Rectal smooth muscle tissue (tissue), 1 donor: ENCODE measurements around the gene NUP35.
"Not testable (repeated sequence)": the region's sequence is repeated elsewhere in the genome, so short reads cannot be mapped to it uniquely, and the experiment has no call there.

Experiments
- H3K27ac ChIP-seq: one replicate; pipeline ENCODE4 v1.7.0; 2013; ENCODE audit warnings: low read depth, low read length, inconsistent platforms
- H3K27me3 ChIP-seq: one replicate; pipeline ENCODE4 v1.7.0; 2013; ENCODE audit warnings: low read length; ENCODE audit not compliant: control insufficient read depth, insufficient read depth
- H3K36me3 ChIP-seq: one replicate; pipeline ENCODE4 v1.7.0; 2013; ENCODE audit warnings: low read length; ENCODE audit not compliant: control insufficient read depth, insufficient read depth
- H3K4me1 ChIP-seq: one replicate; pipeline ENCODE4 v1.7.0; 2013; ENCODE audit warnings: low read length; ENCODE audit not compliant: control insufficient read depth, insufficient read depth
- H3K4me3 ChIP-seq: one replicate; pipeline ENCODE4 v1.7.0; 2013; ENCODE audit warnings: low read length
- H3K9ac ChIP-seq: one replicate; pipeline ENCODE4 v1.7.0; 2013; ENCODE audit warnings: low read length

NUP35 gene

GRCh38 chr2:183154772-183155171 is 30.5 kb downstream of the NUP35 start:
- H3K27ac ChIP-seq, H3K36me3 ChIP-seq: not testable (repeated sequence)

GRCh38 chr2:183157131-183157530 is 32.9 kb downstream of the NUP35 start:
- H3K27me3 ChIP-seq = no peaks in the 10 kb centered on the region
- no peaks in the 10 kb centered on the region for H3K4me1 ChIP-seq
- no peak overlapping the region for H3K4me3 ChIP-seq
- no peak overlapping the region for H3K9ac ChIP-seq
- H3K36me3 ChIP-seq = peaks cover 2% of the 10 kb centered on the region
- H3K27ac ChIP-seq = no peak overlapping the region

More at GRCh38 chr2:183154772-183155171, 30.5 kb downstream of the NUP35 start:
- H3K27me3 ChIP-seq, H3K9ac ChIP-seq, H3K4me1 ChIP-seq, H3K4me3 ChIP-seq: not testable (repeated sequence)

DNA sequence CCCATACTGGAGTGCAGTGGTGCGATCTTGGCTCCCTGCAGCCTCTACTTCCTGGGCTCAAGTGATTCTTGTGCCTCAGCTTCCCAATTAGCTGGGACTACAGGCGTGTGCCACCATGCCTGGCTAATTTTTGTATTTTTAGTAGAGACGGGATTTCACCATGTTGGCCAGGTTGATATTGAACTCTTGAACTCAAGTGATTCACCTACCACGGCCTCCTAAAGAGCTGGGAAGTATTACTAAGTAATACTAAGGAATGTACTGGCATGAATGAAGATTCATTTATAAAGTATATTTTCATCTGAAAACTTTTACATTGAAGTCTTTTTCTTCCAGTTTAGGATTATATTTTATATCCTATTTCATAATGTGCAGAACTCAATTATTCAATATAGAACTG is 38.1 kb downstream of the NUP35 start:
- Histone ChIP-seq H3K4me1 (no peaks in the 10 kb centered on the region), H3K9ac (no peak overlapping the region), H3K27me3 (no peaks in the 10 kb centered on the region), H3K36me3 (peaks cover 6% of the 10 kb centered on the region), H3K27ac (no peak overlapping the region), H3K4me3 (no peak overlapping the region)

DNA sequence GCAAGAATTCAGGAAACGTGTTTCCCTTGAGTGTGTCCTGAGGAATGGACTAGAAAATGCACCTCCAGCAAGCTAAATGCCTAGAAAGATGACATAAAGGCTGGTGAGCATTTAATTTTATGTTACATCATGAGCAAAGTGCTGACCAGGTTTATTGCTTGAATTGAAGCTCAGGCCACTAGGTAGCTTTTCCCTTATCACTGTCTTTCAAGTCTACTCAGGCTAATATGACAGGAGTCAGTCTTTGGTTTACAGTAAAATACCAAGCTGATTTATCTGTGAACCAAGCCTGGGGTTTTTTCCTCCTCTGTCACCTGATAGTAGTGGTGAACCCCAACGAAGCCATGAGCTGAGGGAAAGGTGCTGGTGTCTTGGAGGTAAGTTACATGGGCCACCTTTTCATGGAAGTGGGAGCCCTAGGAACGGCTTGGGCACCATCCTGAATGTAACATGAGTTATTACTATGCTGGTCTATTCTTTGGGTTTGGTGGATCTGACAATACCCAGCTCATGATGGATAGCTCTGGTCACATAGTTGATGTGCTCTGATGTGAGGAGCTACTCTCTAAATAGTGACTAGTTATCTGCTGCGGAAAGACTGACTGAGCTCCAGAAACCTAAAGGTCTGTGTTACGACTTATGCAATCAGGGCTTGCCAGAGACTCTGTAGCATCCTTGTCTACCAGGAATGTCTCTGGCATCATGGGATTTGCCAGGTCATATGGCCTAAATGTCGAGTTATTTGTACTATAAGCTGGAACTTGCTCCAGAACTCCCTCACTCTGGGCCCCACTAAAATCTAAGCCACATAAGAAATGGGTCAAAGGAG is 39.8 kb downstream of the NUP35 start:
- no peak overlapping the region for H3K4me3 ChIP-seq
- H3K27ac ChIP-seq = no peak overlapping the region
- H3K4me1 ChIP-seq = no peaks in the 10 kb centered on the region
- peaks cover 4% of the 10 kb centered on the region for H3K36me3 ChIP-seq
- no peak overlapping the region for H3K9ac ChIP-seq
- no peaks in the 10 kb centered on the region for H3K27me3 ChIP-seq

GRCh38 chr2:183164650-183165015 is 40.4 kb downstream of the NUP35 start:
- peaks cover 4% of the 10 kb centered on the region for H3K36me3 ChIP-seq
- H3K9ac ChIP-seq = no peak overlapping the region
- H3K27me3 ChIP-seq = no peaks in the 10 kb centered on the region
- H3K4me1 ChIP-seq = no peaks in the 10 kb centered on the region
- H3K27ac ChIP-seq = no peak overlapping the region
- H3K4me3 ChIP-seq = no peak overlapping the region

- no peaks in the 10 kb centered on the region for H3K27me3 ChIP-seq
- H3K36me3 ChIP-seq = peaks cover 4% of the 10 kb centered on the region
- H3K9ac ChIP-seq = no peak overlapping the region
- no peak overlapping the region for H3K4me3 ChIP-seq
- no peak overlapping the region for H3K27ac ChIP-seq
- no peaks in the 10 kb centered on the region for H3K4me1 ChIP-seq
Measured at GRCh38 chr2:183166210-183166609, 42.0 kb downstream of the NUP35 start.

- not testable (repeated sequence) for H3K4me1 ChIP-seq
Measured at GRCh38 chr2:183166976-183167375, 42.7 kb downstream of the NUP35 start.

GRCh38 chr2:183172220-183172887 is 48.1 kb downstream of the NUP35 start:
- Histone ChIP-seq H3K27me3 (no peaks in the 10 kb centered on the region), H3K4me3 (no peak overlapping the region), H3K36me3 (no peaks in the 10 kb centered on the region), H3K9ac (no peak overlapping the region), H3K4me1 (no peaks in the 10 kb centered on the region), H3K27ac (no peak overlapping the region)

More at GRCh38 chr2:183166976-183167375, 42.7 kb downstream of the NUP35 start:
- not testable (repeated sequence) for H3K4me3 ChIP-seq, H3K36me3 ChIP-seq, H3K27me3 ChIP-seq, H3K27ac ChIP-seq, H3K9ac ChIP-seq

- no peaks in the 10 kb centered on the region for H3K4me1 ChIP-seq
- H3K27me3 ChIP-seq = no peaks in the 10 kb centered on the region
- no peak overlapping the region for H3K9ac ChIP-seq
- no peak overlapping the region for H3K27ac ChIP-seq
- no peak overlapping the region for H3K4me3 ChIP-seq
- no peaks in the 10 kb centered on the region for H3K36me3 ChIP-seq
Measured at GRCh38 chr2:183179156-183179555, 54.9 kb downstream of the NUP35 start.

DNA sequence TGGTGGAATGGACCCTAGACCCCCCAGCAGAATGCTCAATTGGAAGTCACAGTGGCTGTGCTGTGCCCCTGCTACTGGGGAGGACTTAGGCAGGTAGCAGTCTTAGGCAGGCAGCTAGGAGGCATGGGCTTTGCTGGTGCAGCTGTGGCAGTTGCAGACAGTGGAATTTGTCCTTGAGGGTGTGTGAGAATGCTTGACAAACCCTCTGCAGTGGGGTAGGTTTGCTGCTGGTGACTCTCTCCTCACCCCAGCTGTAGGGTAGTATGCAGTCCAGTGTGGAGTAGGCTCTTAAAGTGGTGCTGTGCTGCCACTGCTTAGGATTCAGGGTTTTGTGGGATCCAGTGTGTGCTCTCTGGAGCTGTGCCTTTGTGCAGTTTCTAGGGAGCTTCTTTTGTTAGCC is 61.3 kb downstream of the NUP35 start:
- Histone ChIP-seq H3K36me3 (peaks cover 5% of the 10 kb centered on the region), H3K27me3 (no peaks in the 10 kb centered on the region), H3K4me1 (no peaks in the 10 kb centered on the region), H3K9ac (no peak overlapping the region), H3K27ac (no peak overlapping the region), H3K4me3 (no peak overlapping the region)

DNA sequence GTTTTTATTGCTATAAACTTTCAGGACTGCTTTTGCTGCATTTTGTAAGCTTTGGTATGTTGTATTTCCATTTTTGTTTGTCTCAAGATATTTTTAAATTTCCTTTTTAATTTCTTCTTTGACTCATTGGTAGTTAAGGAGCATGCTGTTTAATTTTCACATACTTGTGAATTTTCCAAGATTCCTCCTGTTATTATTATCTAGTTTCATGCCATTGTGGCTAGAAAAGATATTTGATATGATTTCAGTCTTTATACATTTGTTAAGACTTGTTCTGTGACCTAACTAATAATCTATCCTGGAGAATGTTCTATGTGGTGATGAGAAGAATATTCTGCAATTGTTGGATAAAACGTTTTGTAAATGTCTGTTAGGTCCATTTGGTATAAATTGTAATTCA is 62.1 kb downstream of the NUP35 start:
- no peaks in the 10 kb centered on the region for H3K4me1 ChIP-seq
- no peak overlapping the region for H3K27ac ChIP-seq
- peaks cover 5% of the 10 kb centered on the region for H3K36me3 ChIP-seq
- H3K27me3 ChIP-seq = no peaks in the 10 kb centered on the region
- H3K9ac ChIP-seq = no peak overlapping the region
- no peak overlapping the region for H3K4me3 ChIP-seq

DNA sequence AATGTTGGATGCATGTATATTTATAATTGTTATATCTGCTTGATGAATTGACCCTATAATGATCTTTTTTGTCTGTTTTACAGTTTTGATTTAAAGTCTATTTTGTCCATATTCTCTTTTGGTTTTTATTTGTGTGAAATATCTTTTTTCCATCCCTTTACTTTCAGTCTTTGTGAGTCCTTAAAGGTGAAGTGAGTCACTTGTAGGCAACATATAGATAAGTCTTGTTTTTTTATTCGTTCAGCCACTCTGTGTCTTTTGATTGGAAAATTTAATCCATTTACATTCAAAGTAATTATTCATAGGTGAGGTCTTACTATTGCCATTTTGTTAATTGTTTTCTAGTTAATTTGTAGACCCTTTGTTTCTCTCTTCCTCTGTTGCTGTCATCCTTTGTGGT is 62.5 kb downstream of the NUP35 start:
- Histone ChIP-seq H3K4me3 (no peak overlapping the region), H3K36me3 (peaks cover 5% of the 10 kb centered on the region), H3K27me3 (no peaks in the 10 kb centered on the region), H3K9ac (no peak overlapping the region), H3K27ac (no peak overlapping the region), H3K4me1 (no peaks in the 10 kb centered on the region)

DNA sequence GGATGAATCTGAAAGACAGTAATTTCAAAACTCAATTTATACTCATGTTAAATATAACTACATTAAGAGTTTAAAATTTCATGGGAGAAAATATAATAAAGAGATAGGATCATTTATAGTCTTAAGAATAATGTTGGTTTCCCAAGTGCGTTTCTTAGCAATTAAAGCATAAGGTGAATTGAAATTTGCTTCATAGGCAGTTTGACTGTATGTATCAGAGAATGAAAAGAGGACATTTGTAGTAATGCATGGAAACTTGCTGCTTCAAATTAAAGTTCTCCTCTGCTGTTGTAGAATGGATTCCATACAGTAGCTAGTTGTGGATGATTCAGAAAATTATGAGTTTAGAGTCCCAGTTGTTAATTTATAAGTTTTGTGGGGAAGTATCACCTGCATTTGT is 68.1 kb downstream of the NUP35 start:
- Histone ChIP-seq H3K4me1 (no peaks in the 10 kb centered on the region), H3K4me3 (no peak overlapping the region), H3K27ac (no peak overlapping the region), H3K36me3 (peaks cover 1% of the 10 kb centered on the region), H3K9ac (no peak overlapping the region), H3K27me3 (no peaks in the 10 kb centered on the region)
